ELF-1 (cell line): ENCODE data around the gene FGF4.
A peak's percentile ranks its signal among the peaks of the same experiment; 100 is the strongest.
"Not testable (repeated sequence)": the region's sequence is repeated elsewhere in the genome, so short reads cannot be mapped to it uniquely, and the experiment has no call there.

ENCODE experiments used
- DNase-seq: peaks from one replicate; pipeline ENCODE4 v3.0.0-alpha.2; 2016; ENCODE audit warnings: low read depth, low spot score

The FGF4 gene

GRCh38 chr11:69773626-69774353 is 1.4 kb downstream of the FGF4 start:
- no peak for DNase-seq

GRCh38 chr11:69771466-69771865 is 3.7 kb downstream of the FGF4 start:
- no peak for DNase-seq

GRCh38 chr11:69770540-69770939 is 4.6 kb downstream of the FGF4 start:
- DNase-seq: no peak

GRCh38 chr11:69765498-69765995 is 9.6 kb downstream of the FGF4 start:
- DNase-seq: no peak

- not testable (repeated sequence) for DNase-seq
Measured at GRCh38 chr11:69764918-69765317, 10.2 kb downstream of the FGF4 start.

GRCh38 chr11:69760319-69760718 is 14.8 kb downstream of the FGF4 start:
- no peak for DNase-seq

- peak; percentile 59 for DNase-seq
Measured at GRCh38 chr11:69752890-69753289, 22.3 kb downstream of the FGF4 start.

GRCh38 chr11:69750875-69751597 is 24.1 kb downstream of the FGF4 start:
- no peak for DNase-seq

GRCh38 chr11:69750108-69750850 is 24.9 kb downstream of the FGF4 start:
- DNase-seq: peak; percentile 42

- no peak for DNase-seq
Measured at GRCh38 chr11:69748637-69749036, 26.5 kb downstream of the FGF4 start.

GRCh38 chr11:69746752-69747742 is 28.1 kb downstream of the FGF4 start:
- DNase-seq: peak; percentile 77

GRCh38 chr11:69746140-69746539 is 29.0 kb downstream of the FGF4 start:
- no peak for DNase-seq

- DNase-seq: peak; percentile 28
Measured at GRCh38 chr11:69745201-69745600, 29.9 kb downstream of the FGF4 start.

- DNase-seq: peak; percentile 84
Measured at GRCh38 chr11:69744435-69744834, 30.7 kb downstream of the FGF4 start.

- no peak for DNase-seq
Measured at GRCh38 chr11:69734841-69735240, 40.3 kb downstream of the FGF4 start.

- no peak for DNase-seq
Measured at GRCh38 chr11:69734367-69734766, 40.8 kb downstream of the FGF4 start.

GRCh38 chr11:69732910-69733309 is 42.2 kb downstream of the FGF4 start:
- peak; percentile 60 for DNase-seq

- DNase-seq: no peak
Measured at GRCh38 chr11:69731110-69731509, 44.0 kb downstream of the FGF4 start.

GRCh38 chr11:69730500-69730899 is 44.6 kb downstream of the FGF4 start:
- DNase-seq: no peak

GRCh38 chr11:69729252-69729651 is 45.9 kb downstream of the FGF4 start:
- DNase-seq: no peak

GRCh38 chr11:69727266-69727665 is 47.9 kb downstream of the FGF4 start:
- DNase-seq: no peak
